IMR-90 (cell line): ENCODE results near the gene ELMO1. TPM values are rescaled to one million over a fixed set of nuclear protein-coding genes. Genes with fewer than 3 reads are reported as not detected.

Source experiments
- ATAC-seq: fragments of 200-7000 bp; cut with Tn5 transposase; 2 replicates; pipeline ENCODE4 v1.9.1; 2020; ENCODE audit warnings: low read depth, mild to moderate bottlenecking, moderate library complexity
- BruUV-seq: library from RNA; stranded (reverse); fragments of 400-500 nt; replicated peaks from 2 replicates; lab custom pipeline; 2021; lab: Mats Ljungman, UMichigan
- CTCF ChIA-PET: fragments of 300-600 bp; formaldehyde crosslinking; extraction: SDS; loops from one replicate; lab custom pipeline; 2021; ENCODE audit warnings: antibody characterized with exemption; lab: Yijun Ruan, JAX
- POLR2A ChIA-PET: fragments of 300-600 bp; sonication (Branson Sonifier 250); formaldehyde crosslinking; loops from one replicate; lab custom pipeline; 2022; ENCODE audit warnings: antibody characterized with exemption; ENCODE audit not compliant: unreplicated experiment; lab: Charles Lee
- DNase-seq: peaks from one replicate; pipeline ENCODE4 v3.0.0; 2013
- H2AFZ ChIP-seq: replicated peaks from 2 replicates; pipeline ENCODE3; 2013; ENCODE audit warnings: low read length, mild to moderate bottlenecking; ENCODE audit not compliant: poor library complexity
- H2AK5ac ChIP-seq: 2 replicates; pipeline ENCODE4 v1.6.1; 2013; ENCODE audit warnings: low read depth, low read length, inconsistent platforms
- H2AK9ac ChIP-seq: replicated peaks from 2 replicates; pipeline ENCODE3; 2013; ENCODE audit warnings: mild to moderate bottlenecking, low read depth, low read length, moderate library complexity; ENCODE audit not compliant: poor library complexity
- H2BK120ac ChIP-seq: 2 replicates; pipeline ENCODE4 v1.6.1; 2013; ENCODE audit warnings: low read depth, low read length, inconsistent platforms
- H2BK15ac ChIP-seq: 3 replicates; pipeline ENCODE4 v1.6.1; 2013; ENCODE audit warnings: low read depth, low read length, inconsistent platforms
- H2BK20ac ChIP-seq: 2 replicates; pipeline ENCODE4 v1.6.1; 2013; ENCODE audit warnings: low read depth, mild to moderate bottlenecking, inconsistent platforms, low read length, moderate library complexity
- H2BK5ac ChIP-seq: 2 replicates; pipeline ENCODE4 v1.6.1; 2013; ENCODE audit warnings: mild to moderate bottlenecking, low read depth, low read length, inconsistent platforms; ENCODE audit not compliant: poor library complexity, severe bottlenecking
- H3K14ac ChIP-seq: replicated peaks from 2 replicates; pipeline ENCODE4 v1.6.1; 2013; ENCODE audit warnings: low read depth, low read length, inconsistent platforms
- H3K18ac ChIP-seq: 2 replicates; pipeline ENCODE4 v1.6.1; 2013; ENCODE audit warnings: low read depth, low read length, control low read depth
- H3K23ac ChIP-seq: 2 replicates; pipeline ENCODE4 v1.6.1; 2013; ENCODE audit warnings: low read depth, low read length, inconsistent platforms
- H3K27ac ChIP-seq: 2 replicates; pipeline ENCODE4 v1.5.1; 2013; ENCODE audit warnings: mild to moderate bottlenecking, control low read depth, low read length; ENCODE audit not compliant: insufficient read depth
- H3K27me3 ChIP-seq: 2 replicates; pipeline ENCODE4 v1.6.1; 2013; ENCODE audit warnings: low read length; ENCODE audit not compliant: control insufficient read depth, insufficient read depth
- H3K36me3 ChIP-seq: 2 replicates; pipeline ENCODE4 v1.6.1; 2013; ENCODE audit warnings: low read length, mixed read lengths; ENCODE audit not compliant: control insufficient read depth, insufficient read depth
- H3K4ac ChIP-seq: 2 replicates; pipeline ENCODE4 v1.6.1; 2013; ENCODE audit warnings: low read depth, low read length, inconsistent platforms
- H3K4me1 ChIP-seq: 2 replicates; pipeline ENCODE4 v1.6.1; 2013; ENCODE audit warnings: low read length, mixed read lengths; ENCODE audit not compliant: control insufficient read depth, insufficient read depth
- H3K4me2 ChIP-seq: 2 replicates; pipeline ENCODE4 v1.6.1; 2013; ENCODE audit warnings: low read depth, mild to moderate bottlenecking, control low read depth, low read length, moderate library complexity
- H3K4me3 ChIP-seq: 2 replicates; pipeline ENCODE4 v1.5.1; 2013; ENCODE audit warnings: low read depth, mild to moderate bottlenecking, control low read depth, low read length, moderate library complexity; ENCODE audit not compliant: insufficient read depth
- H3K56ac ChIP-seq: 2 replicates; pipeline ENCODE4 v1.6.1; 2013; ENCODE audit warnings: low read length, inconsistent platforms; ENCODE audit not compliant: insufficient read depth; ENCODE audit errors: extremely low read depth
- H3K79me1 ChIP-seq, 2 experiments: 2 replicates each; pipeline ENCODE4 v1.6.1; 2013; ENCODE audit warnings: low read length in 2 of 2, inconsistent platforms in 1 of 2, low read depth in 1 of 2
- H3K9ac ChIP-seq: 2 replicates; pipeline ENCODE4 v1.6.1; 2013; ENCODE audit warnings: low read depth, low read length, control low read depth
- H3K9me1 ChIP-seq: 2 replicates; pipeline ENCODE4 v1.6.1; 2013; ENCODE audit warnings: low read length, inconsistent platforms; ENCODE audit not compliant: insufficient read depth
- H3K9me3 ChIP-seq: 2 replicates; pipeline ENCODE4 v1.6.1; 2013; ENCODE audit warnings: low read length; ENCODE audit not compliant: control insufficient read depth, insufficient read depth
- H4K20me1 ChIP-seq: 2 replicates; pipeline ENCODE4 v1.6.1; 2013; ENCODE audit warnings: low read length, inconsistent platforms; ENCODE audit not compliant: insufficient read depth
- H4K5ac ChIP-seq: 2 replicates; pipeline ENCODE4 v1.6.1; 2013; ENCODE audit warnings: mild to moderate bottlenecking, low read depth, low read length, control low read depth
- H4K8ac ChIP-seq, 2 experiments: 2 replicates each; pipeline ENCODE4 v1.6.1; 2013; ENCODE audit warnings: low read depth in 2 of 2, low read length in 2 of 2, control low read depth in 1 of 2, inconsistent platforms in 1 of 2
- H4K91ac ChIP-seq: 2 replicates; pipeline ENCODE4 v1.6.1; 2013; ENCODE audit warnings: low read depth, low read length, inconsistent platforms; ENCODE audit not compliant: insufficient read depth
- BHLHE40 ChIP-seq: fragments of 150-350 bp; IDR thresholded peaks from 2 replicates; pipeline ENCODE4 v1.6.1; 2016; ENCODE audit warnings: mild to moderate bottlenecking, low read depth, low read length
- CEBPB ChIP-seq: IDR thresholded peaks from 2 replicates; pipeline ENCODE4 v1.6.1; 2012; ENCODE audit warnings: low read depth, low read length, improper control_type of control experiment
- MAFK ChIP-seq: IDR thresholded peaks from 2 replicates; pipeline ENCODE4 v1.6.1; 2012; ENCODE audit warnings: low read depth, low read length, improper control_type of control experiment
- NFE2L2 ChIP-seq: fragments of 150-350 bp; IDR thresholded peaks from 2 replicates; pipeline ENCODE4 v1.6.1; 2016; ENCODE audit warnings: low read depth, mild to moderate bottlenecking, low read length
- RAD21 ChIP-seq: IDR thresholded peaks from 2 replicates; pipeline ENCODE4 v1.6.1; 2012; ENCODE audit warnings: low read length, improper control_type of control experiment
- RFX5 ChIP-seq: IDR thresholded peaks from 2 replicates; pipeline ENCODE4 v1.8.0; 2012; ENCODE audit warnings: low read depth, mild to moderate bottlenecking, low read length, moderate library complexity
- WGBS, 2 experiments: methylation state at CpG; one replicate each; pipeline versions ENCODE4 v1.1.5 to v1.1.7; 2013; ENCODE audit warnings: missing lambda C conversion rate in 2 of 2; ENCODE audit not compliant: insufficient read length in 1 of 2; ENCODE audit errors: extremely low coverage in 2 of 2; 5-methylcytosine and 5-hydroxymethylcytosine counted together
- dilution Hi-C: fragments of 300-500 bp; cut with HindIII; formaldehyde crosslinking; loops from one replicate; pipeline ENCODE4 v1.14.3; 2018; ENCODE audit warnings: low sequenced_read_pairs; ENCODE audit not compliant: unreplicated experiment
- in situ Hi-C: fragments of 300-500 bp; cut with MboI; formaldehyde crosslinking; loops from 3 replicates; pipeline ENCODE4 v1.14.3; 2019; ENCODE audit warnings: low sequenced_read_pairs, inconsistent platforms, mixed read lengths
- intact Hi-C: fragments of 100-400 bp; cut with micrococcal nuclease; formaldehyde crosslinking; loops from 2 replicates; pipeline ENCODE4 v1.10.0; 2022
- polyA plus RNA-seq, 3 experiments: library from polyadenylated mRNA; depleted of rRNA; stranded (reverse); fragments of >200 nt; gene quantifications; 2 replicates each; pipeline ENCODE4 v1.2.3, GENCODE V29; 2012; ENCODE audit warnings: low replicate concordance in 1 of 3
- total RNA-seq: library from RNA; depleted of rRNA; stranded (reverse); fragments of >200 nt; gene quantifications from 2 replicates; pipeline ENCODE4 v1.2.3, GENCODE V29; 2012
- TF ChIP-seq, protein P1 (sequence below): fragments of 150-350 bp; IDR thresholded peaks from 2 replicates; pipeline ENCODE4 v1.6.1; 2016; ENCODE audit warnings: low read depth, mild to moderate bottlenecking, low read length, moderate library complexity, borderline replicate concordance

ELMO1 gene
- total and polyA plus RNA-seq, 2 of the 4 experiments (the other 2 are of a cell fraction) = 0.03 TPM; not detected in 1

DNA sequence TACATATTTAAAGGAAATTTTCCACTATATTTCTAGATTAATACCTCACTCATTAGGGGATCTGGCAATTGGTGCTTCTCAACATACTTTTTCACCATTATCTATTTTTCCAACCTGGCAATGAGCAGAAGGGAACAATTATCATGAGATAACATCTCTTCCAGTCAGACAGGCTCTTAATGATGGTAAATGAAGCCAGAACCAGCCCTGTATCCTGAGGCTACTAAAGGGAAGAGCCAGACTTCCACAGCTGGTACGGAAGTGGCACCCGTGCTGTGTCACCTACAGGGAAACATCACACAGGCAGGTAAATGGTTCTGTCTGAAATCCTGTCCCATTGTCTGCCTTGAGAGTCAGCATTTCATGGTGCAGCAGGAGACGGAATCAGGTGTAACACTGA is 75.9 kb downstream of the ELMO1 start:
- Histone ChIP-seq H3K56ac (no peak overlapping the region), H4K20me1 (no peaks in the 10 kb centered on the region), H3K36me3 (no peaks in the 10 kb centered on the region), H4K91ac (no peak overlapping the region), H3K4me3 (no peak overlapping the region), H3K9ac (no peak overlapping the region), H3K23ac (no peak overlapping the region), H3K4me1 (no peaks in the 10 kb centered on the region), H2BK120ac (no peak overlapping the region), H2BK15ac (no peak overlapping the region), H3K9me3 (peaks cover 20% of the 10 kb centered on the region), H3K4me2 (no peak overlapping the region), H2AFZ (no peak overlapping the region), H3K27me3 (no peaks in the 10 kb centered on the region), H3K14ac (no peak overlapping the region), H2BK20ac (no peak overlapping the region), H2AK9ac (no peak overlapping the region), H2AK5ac (no peak overlapping the region), H3K79me1 (no peaks in the 10 kb centered on the region), H4K8ac (no peak overlapping the region), H3K18ac (no peak overlapping the region), H3K9me1 (no peaks in the 10 kb centered on the region), H2BK5ac (no peak overlapping the region), H3K4ac (no peak overlapping the region), H3K27ac (no peak overlapping the region), H4K5ac (no peak overlapping the region)
- DNase-seq (no peak), ATAC-seq (no peak)
- CTCF ChIA-PET = no interaction called here
- dilution Hi-C loops = no loop called here
- in situ Hi-C loops = no loop called here
- 80% methylated on average over 1 of the region's 3 CpGs; no CpG with 5 or more reads in 1 of the 2 experiments for WGBS, 2 experiments
- intact Hi-C loops = no loop called here
- no TSS peak for BruUV-seq
- TF ChIP-seq, protein P1, sequence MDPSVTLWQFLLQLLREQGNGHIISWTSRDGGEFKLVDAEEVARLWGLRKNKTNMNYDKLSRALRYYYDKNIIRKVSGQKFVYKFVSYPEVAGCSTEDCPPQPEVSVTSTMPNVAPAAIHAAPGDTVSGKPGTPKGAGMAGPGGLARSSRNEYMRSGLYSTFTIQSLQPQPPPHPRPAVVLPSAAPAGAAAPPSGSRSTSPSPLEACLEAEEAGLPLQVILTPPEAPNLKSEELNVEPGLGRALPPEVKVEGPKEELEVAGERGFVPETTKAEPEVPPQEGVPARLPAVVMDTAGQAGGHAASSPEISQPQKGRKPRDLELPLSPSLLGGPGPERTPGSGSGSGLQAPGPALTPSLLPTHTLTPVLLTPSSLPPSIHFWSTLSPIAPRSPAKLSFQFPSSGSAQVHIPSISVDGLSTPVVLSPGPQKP = no peak
- TF ChIP-seq CEBPB (no peak), RFX5 (no peak), MAFK (no peak), NFE2L2 (no peak), BHLHE40 (no peak), RAD21 (no peak)
- POLR2A ChIA-PET = no interaction called here
